Mesodermal cell (in vitro differentiated cells): Measurements from ENCODE around the gene LAMP1.
"Not testable (repeated sequence)": the region's sequence is repeated elsewhere in the genome, so short reads cannot be mapped to it uniquely, and the experiment has no call there.

ENCODE experiments used
- H3K27ac ChIP-seq: 2 replicates; pipeline ENCODE4 v1.7.0; 2013; ENCODE audit warnings: mild to moderate bottlenecking, low read depth, low read length, moderate library complexity; ENCODE audit not compliant: severe bottlenecking
- H3K36me3 ChIP-seq: 2 replicates; pipeline ENCODE4 v1.7.1; 2013; ENCODE audit warnings: mild to moderate bottlenecking, low read length, moderate library complexity; ENCODE audit not compliant: control insufficient read depth, insufficient read depth
- H3K4me1 ChIP-seq: one replicate; pipeline ENCODE4 v1.7.1; 2013; ENCODE audit warnings: mild to moderate bottlenecking, low read length; ENCODE audit not compliant: insufficient read depth, control insufficient read depth, poor library complexity, severe bottlenecking
- H3K4me3 ChIP-seq: 2 replicates; pipeline ENCODE4 v1.7.0; 2013; ENCODE audit warnings: low read length, control low read depth, mild to moderate bottlenecking; ENCODE audit not compliant: insufficient read depth, poor library complexity, severe bottlenecking; ENCODE audit errors: extremely low read depth
- H3K9me3 ChIP-seq: 2 replicates; pipeline ENCODE4 v1.7.1; 2013; ENCODE audit warnings: mild to moderate bottlenecking, low read length, moderate library complexity; ENCODE audit not compliant: control insufficient read depth
- WGBS, 2 experiments: methylation state at CpG; one replicate each; pipeline ENCODE4 v1.1.5; 2013; ENCODE audit warnings: missing lambda C conversion rate in 2 of 2; ENCODE audit not compliant: insufficient coverage in 2 of 2; 5-methylcytosine and 5-hydroxymethylcytosine counted together

The LAMP1 gene

DNA sequence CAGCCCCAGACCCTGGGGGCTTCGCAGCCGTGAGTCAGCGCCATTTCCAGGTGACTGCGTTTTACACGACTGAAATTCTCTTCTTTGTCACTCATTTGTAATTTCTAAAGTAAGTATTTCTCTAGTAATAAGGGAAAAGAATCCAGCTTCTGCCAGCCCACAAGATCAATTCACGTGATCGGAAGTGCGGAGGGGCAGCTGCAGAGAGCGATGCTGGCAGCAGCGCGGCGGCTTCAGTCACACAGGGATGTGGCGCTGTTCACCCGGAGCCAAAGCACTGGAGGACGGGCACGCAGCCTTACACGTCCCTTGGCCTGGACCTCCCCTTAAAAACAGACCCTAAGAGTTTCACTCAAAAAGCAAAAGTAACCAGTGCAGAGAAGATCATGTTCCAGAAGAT lies 48.4 kb downstream of the LAMP1 start:
- no peaks in the 10 kb centered on the region for H3K36me3 ChIP-seq
- H3K4me1 ChIP-seq = no peaks in the 10 kb centered on the region
- no peak overlapping the region for H3K4me3 ChIP-seq
- H3K27ac ChIP-seq = no peak overlapping the region
- H3K9me3 ChIP-seq = peaks cover 4% of the 10 kb centered on the region
- 96 to 97% methylated on average over 7 to 15 of the region's 17 CpGs for WGBS, 2 experiments

DNA sequence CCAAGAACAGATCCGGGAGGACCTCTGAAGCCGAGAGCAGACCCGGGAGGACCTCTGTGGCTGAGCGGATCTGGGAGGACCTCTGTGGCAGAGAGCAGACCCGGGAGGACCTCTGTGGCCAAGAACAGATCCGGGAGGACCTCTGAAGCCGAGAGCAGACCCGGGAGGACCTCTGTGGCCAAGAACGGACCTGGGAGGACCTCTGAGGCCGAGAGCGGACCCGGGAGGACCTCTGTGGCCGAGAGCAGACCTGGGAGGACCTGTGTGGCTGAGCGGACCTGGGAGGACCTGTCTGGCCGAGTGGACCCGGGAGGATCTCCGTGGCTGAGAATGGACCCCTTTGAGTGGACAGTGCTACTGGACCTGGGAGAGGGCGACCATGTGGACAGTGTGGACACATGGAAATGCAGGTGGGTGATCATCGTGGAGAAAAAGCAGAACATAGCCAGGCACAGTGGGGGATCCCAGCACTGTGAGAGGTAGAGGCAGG lies 50.7 kb downstream of the LAMP1 start:
- not testable (repeated sequence) for H3K4me3 ChIP-seq, H3K36me3 ChIP-seq, H3K4me1 ChIP-seq, H3K9me3 ChIP-seq, H3K27ac ChIP-seq
- WGBS, 2 experiments = 92 to 94% methylated on average over 17 of the region's 19 CpGs

DNA sequence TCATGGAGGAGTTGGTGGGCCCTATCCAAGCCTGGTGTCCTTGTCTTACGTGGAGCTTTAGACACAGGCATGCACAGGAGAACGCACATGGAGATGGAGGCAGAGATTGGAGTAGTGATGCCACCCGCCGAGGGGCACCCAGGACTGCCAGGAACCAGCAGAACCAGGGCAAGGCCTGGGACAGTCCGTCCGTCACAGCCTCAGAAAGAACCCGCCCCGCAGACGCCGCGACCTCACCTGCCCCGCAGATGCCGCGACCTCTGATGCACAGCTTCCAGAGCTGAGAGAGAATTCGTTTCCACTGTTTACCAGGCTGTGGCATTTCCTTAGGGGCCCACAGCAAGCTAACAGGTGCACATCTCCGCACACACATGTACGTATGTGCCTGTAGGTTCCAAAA lies 51.6 kb downstream of the LAMP1 start:
- no peak overlapping the region for H3K27ac ChIP-seq
- H3K4me1 ChIP-seq = no peaks in the 10 kb centered on the region
- no peak overlapping the region for H3K4me3 ChIP-seq
- 95% methylated on average over 17 of the region's 17 CpGs for WGBS, 2 experiments
- H3K36me3 ChIP-seq = no peaks in the 10 kb centered on the region
- peaks cover 4% of the 10 kb centered on the region for H3K9me3 ChIP-seq

DNA sequence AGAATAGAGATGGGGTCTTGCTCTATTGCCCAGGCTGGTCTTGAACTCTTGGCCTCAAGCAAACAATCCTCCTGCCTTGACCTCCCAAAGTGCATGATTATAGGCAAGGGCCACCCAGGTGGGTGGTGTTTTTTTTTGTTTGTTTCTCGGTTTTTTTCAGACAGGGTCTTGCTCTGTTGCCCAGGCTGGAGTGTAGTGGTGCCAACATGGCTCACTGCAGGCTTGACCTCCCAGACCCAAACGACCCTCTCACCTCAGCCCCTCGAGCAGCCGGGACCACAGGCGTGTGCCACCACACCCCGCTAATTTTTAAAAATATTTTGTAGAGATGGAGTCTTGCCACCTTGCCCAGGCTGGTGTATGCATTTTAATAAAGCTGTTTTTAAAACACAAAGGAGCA lies 52.0 kb downstream of the LAMP1 start:
- Histone ChIP-seq H3K4me1 (no peaks in the 10 kb centered on the region), H3K27ac (no peak overlapping the region), H3K4me3 (no peak overlapping the region), H3K36me3 (no peaks in the 10 kb centered on the region), H3K9me3 (peaks cover 4% of the 10 kb centered on the region)
- 100% methylated on average over 2 of the region's 6 CpGs; no CpG with 5 or more reads in 1 of the 2 experiments for WGBS, 2 experiments

DNA sequence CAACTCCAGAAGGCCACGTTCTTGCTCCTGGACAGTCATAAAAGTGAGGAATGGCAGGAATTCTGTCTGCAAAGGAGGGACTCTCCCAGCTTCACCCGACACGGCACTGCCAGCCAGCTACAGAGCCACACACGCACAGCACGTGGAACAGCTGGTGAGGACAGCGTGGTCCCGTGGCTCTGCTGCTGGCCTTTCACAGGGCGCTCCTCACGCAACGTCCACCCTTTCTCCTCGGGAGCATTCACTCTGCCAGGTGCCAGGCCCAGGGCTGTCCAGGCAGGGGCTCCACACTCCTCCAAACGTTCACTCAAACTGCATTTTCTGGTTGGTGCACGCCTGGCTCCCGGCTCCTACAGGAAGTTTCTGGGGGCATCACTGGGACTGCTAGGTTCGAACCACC lies 52.5 kb downstream of the LAMP1 start:
- no peak overlapping the region for H3K27ac ChIP-seq
- no peaks in the 10 kb centered on the region for H3K36me3 ChIP-seq
- H3K4me1 ChIP-seq = no peaks in the 10 kb centered on the region
- H3K9me3 ChIP-seq = peaks cover 4% of the 10 kb centered on the region
- H3K4me3 ChIP-seq = no peak overlapping the region
- WGBS, 2 experiments = 96 to 98% methylated on average over 14 to 15 of the region's 15 CpGs

DNA sequence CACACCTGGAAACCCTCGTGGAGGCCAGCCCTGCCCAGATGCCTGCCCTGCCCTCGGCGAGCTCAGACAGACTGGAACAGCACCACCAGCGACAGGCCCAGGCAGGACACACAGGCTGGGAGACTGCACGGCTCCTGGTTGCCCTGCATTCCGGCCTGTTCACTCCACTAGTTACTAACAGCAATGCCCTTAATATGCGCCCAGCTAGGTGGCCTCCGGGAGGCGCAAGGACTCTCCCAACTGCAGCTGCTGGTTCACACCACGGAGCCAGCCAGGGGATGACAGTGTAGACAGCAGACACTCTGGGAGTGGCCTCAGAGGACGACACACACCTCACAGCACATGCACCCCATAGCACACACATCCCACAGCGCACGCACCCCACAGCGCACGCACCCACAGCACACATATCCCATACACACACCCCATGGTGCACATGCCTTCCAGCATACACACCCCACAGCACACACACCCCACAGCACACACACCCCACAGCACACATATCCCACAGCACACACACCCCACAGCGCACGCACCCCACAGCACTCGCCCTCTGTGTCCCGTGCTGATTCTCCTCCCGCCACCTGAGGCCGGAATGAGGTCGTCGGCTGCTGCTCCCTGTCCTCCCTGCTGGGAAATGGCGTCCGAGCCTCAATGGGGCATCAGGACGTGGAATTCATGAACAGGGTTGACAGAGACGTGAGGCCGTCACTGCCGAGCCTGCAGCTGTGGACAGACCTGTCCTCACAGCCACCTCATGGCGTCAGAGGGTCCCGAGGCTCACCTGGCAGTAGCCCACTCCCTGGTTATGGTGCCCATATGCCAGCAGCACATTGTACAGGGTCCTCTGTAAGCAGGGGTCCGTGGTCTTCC lies 53.3 kb downstream of the LAMP1 start:
- WGBS, 2 experiments = 88 to 94% methylated on average over 26 to 32 of the region's 32 CpGs
- Histone ChIP-seq H3K27ac (no peak overlapping the region), H3K36me3 (no peaks in the 10 kb centered on the region), H3K4me3 (no peak overlapping the region), H3K9me3 (peaks cover 4% of the 10 kb centered on the region), H3K4me1 (no peaks in the 10 kb centered on the region)

DNA sequence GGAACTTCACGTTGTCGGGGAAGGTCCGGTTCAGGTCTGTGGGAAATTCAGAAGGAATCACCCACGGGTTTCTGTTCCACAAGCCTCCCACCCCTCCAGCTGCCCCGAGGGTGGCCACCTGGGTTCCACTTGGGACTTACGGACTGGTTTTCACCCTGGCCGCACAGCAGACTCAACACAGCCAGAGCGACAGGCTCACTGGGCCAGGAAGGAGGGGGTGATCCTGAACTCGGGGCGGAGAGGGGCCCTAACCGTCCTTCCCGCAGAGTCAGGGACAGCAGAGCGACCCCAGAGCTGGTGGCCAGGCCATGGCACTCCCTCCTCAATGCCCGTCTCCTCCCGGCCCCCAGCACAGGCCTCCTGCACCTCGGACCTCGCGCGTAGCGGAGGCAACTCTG lies 53.9 kb downstream of the LAMP1 start:
- no peaks in the 10 kb centered on the region for H3K36me3 ChIP-seq
- peaks cover 4% of the 10 kb centered on the region for H3K9me3 ChIP-seq
- no peak overlapping the region for H3K27ac ChIP-seq
- H3K4me3 ChIP-seq = no peak overlapping the region
- WGBS, 2 experiments = 93 to 96% methylated on average over 20 of the region's 20 CpGs
- H3K4me1 ChIP-seq = no peaks in the 10 kb centered on the region

DNA sequence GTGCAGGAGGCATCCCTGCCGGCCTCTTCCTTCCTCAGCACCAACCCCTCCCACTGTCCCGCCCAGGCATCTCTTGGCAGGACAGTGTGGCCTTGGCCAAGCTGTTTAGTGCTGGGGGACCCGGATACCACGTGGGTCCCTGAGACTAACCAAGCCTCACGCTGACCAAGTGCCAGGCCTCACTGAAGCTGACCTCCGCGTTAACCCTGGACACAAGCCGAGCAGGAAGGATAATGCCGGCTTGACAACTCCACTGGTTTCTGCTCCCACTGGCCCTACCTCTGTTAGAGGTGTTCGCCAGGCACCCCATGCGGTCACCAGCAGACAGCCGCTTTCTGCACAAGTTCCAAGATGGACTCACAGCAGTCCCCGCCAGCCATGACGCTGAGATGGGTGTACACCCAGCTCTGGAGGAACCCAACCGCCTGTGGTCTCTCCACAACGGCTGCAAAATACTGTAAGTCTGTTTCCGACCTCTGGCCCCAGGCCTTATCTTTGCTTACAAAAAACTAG lies 54.5 kb downstream of the LAMP1 start:
- peaks cover 4% of the 10 kb centered on the region for H3K9me3 ChIP-seq
- no peak overlapping the region for H3K27ac ChIP-seq
- WGBS, 2 experiments = 93 to 95% methylated on average over 16 to 17 of the region's 17 CpGs
- H3K4me1 ChIP-seq = no peaks in the 10 kb centered on the region
- no peak overlapping the region for H3K4me3 ChIP-seq
- no peaks in the 10 kb centered on the region for H3K36me3 ChIP-seq

DNA sequence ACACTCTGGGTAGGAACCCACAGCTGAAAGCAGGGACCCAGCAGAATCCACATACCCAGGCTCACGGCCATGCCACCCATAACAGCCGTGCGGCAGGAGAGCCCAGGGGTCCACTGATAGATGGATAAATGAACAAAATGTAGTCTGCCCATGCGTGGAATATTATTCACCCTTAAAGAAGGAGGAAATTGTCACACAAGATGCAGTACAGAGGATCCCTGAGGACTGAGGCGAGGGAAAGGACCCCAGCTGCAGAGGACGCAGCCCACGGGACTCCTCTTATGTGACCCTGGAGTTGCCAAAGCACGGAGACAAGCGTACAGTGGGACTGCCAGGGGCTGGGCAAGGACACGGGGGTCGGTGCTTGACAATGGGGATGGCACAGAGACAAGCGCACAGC lies 56.2 kb downstream of the LAMP1 start:
- Histone ChIP-seq H3K4me3 (no peak overlapping the region), H3K4me1 (no peaks in the 10 kb centered on the region), H3K27ac (no peak overlapping the region), H3K9me3 (no peaks in the 10 kb centered on the region), H3K36me3 (no peaks in the 10 kb centered on the region)
- WGBS, 2 experiments = 90% methylated on average over 11 to 12 of the region's 12 CpGs

DNA sequence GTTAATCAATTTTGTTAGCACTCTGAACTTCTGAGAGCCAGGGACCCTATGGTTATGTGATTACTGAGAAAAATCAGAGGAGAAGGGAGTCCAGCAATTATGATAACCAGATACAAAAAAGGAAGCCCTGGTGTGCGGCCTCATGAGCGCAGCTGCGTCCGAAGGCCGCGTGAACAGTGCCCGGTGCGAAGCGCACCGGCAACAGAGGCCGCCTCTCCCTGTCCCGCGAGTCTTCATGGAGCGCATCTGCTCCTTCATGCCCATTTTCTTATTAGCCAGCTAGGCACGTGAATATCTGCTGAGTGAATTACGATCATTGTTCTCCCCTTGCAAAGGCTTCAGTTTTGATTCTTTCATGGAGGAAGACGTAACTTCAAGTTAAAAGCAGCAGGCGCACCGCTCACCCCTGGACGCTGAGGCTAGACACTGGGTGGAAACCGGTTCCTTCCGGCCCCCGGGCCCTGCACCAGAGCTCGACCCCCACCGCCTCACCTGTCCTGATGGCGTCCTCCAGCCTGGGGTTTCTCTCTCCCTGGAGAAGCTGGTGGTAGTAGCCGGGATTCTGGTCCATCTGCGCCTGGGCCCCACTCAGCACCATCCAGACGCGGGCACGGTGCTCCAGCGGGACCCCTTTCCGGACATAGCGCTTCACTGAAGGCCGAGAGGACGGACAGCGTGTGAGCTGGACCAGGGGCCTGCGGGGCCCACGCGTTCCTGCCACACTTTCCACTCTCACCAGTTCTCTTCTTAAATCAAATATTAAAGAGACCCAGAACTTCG lies 58.0 kb downstream of the LAMP1 start:
- Histone ChIP-seq H3K4me3 (no peak overlapping the region), H3K27ac (no peak overlapping the region), H3K4me1 (no peaks in the 10 kb centered on the region), H3K9me3 (no peaks in the 10 kb centered on the region), H3K36me3 (no peaks in the 10 kb centered on the region)
- 96 to 97% methylated on average over 31 to 41 of the region's 41 CpGs for WGBS, 2 experiments
